IMR-90 (cell line): ENCODE results near the gene SLC4A5. TPM values are rescaled to one million over a fixed set of nuclear protein-coding genes. Genes with fewer than 3 reads are reported as not detected.

Experiments
- ATAC-seq: fragments of 200-7000 bp; cut with Tn5 transposase; 2 replicates; pipeline ENCODE4 v1.9.1; 2020; ENCODE audit warnings: low read depth, mild to moderate bottlenecking, moderate library complexity
- BruUV-seq: library from RNA; stranded (reverse); fragments of 400-500 nt; replicated peaks from 2 replicates; lab custom pipeline; 2021; lab: Mats Ljungman, UMichigan
- CTCF ChIA-PET: fragments of 300-600 bp; formaldehyde crosslinking; extraction: SDS; loops from one replicate; lab custom pipeline; 2021; ENCODE audit warnings: antibody characterized with exemption; lab: Yijun Ruan, JAX
- POLR2A ChIA-PET: fragments of 300-600 bp; sonication (Branson Sonifier 250); formaldehyde crosslinking; loops from one replicate; lab custom pipeline; 2022; ENCODE audit warnings: antibody characterized with exemption; ENCODE audit not compliant: unreplicated experiment; lab: Charles Lee
- DNase-seq: peaks from one replicate; pipeline ENCODE4 v3.0.0; 2013
- H2AFZ ChIP-seq: replicated peaks from 2 replicates; pipeline ENCODE3; 2013; ENCODE audit warnings: low read length, mild to moderate bottlenecking; ENCODE audit not compliant: poor library complexity
- H2AK5ac ChIP-seq: 2 replicates; pipeline ENCODE4 v1.6.1; 2013; ENCODE audit warnings: low read depth, low read length, inconsistent platforms
- H2AK9ac ChIP-seq: replicated peaks from 2 replicates; pipeline ENCODE3; 2013; ENCODE audit warnings: mild to moderate bottlenecking, low read depth, low read length, moderate library complexity; ENCODE audit not compliant: poor library complexity
- H2BK120ac ChIP-seq: 2 replicates; pipeline ENCODE4 v1.6.1; 2013; ENCODE audit warnings: low read depth, low read length, inconsistent platforms
- H2BK15ac ChIP-seq: 3 replicates; pipeline ENCODE4 v1.6.1; 2013; ENCODE audit warnings: low read depth, low read length, inconsistent platforms
- H2BK20ac ChIP-seq: 2 replicates; pipeline ENCODE4 v1.6.1; 2013; ENCODE audit warnings: low read depth, mild to moderate bottlenecking, inconsistent platforms, low read length, moderate library complexity
- H2BK5ac ChIP-seq: 2 replicates; pipeline ENCODE4 v1.6.1; 2013; ENCODE audit warnings: mild to moderate bottlenecking, low read depth, low read length, inconsistent platforms; ENCODE audit not compliant: poor library complexity, severe bottlenecking
- H3K14ac ChIP-seq: replicated peaks from 2 replicates; pipeline ENCODE4 v1.6.1; 2013; ENCODE audit warnings: low read depth, low read length, inconsistent platforms
- H3K18ac ChIP-seq: 2 replicates; pipeline ENCODE4 v1.6.1; 2013; ENCODE audit warnings: low read depth, low read length, control low read depth
- H3K23ac ChIP-seq: 2 replicates; pipeline ENCODE4 v1.6.1; 2013; ENCODE audit warnings: low read depth, low read length, inconsistent platforms
- H3K27ac ChIP-seq: 2 replicates; pipeline ENCODE4 v1.5.1; 2013; ENCODE audit warnings: mild to moderate bottlenecking, control low read depth, low read length; ENCODE audit not compliant: insufficient read depth
- H3K27me3 ChIP-seq: 2 replicates; pipeline ENCODE4 v1.6.1; 2013; ENCODE audit warnings: low read length; ENCODE audit not compliant: control insufficient read depth, insufficient read depth
- H3K36me3 ChIP-seq: 2 replicates; pipeline ENCODE4 v1.6.1; 2013; ENCODE audit warnings: low read length, mixed read lengths; ENCODE audit not compliant: control insufficient read depth, insufficient read depth
- H3K4ac ChIP-seq: 2 replicates; pipeline ENCODE4 v1.6.1; 2013; ENCODE audit warnings: low read depth, low read length, inconsistent platforms
- H3K4me1 ChIP-seq: 2 replicates; pipeline ENCODE4 v1.6.1; 2013; ENCODE audit warnings: low read length, mixed read lengths; ENCODE audit not compliant: control insufficient read depth, insufficient read depth
- H3K4me2 ChIP-seq: 2 replicates; pipeline ENCODE4 v1.6.1; 2013; ENCODE audit warnings: low read depth, mild to moderate bottlenecking, control low read depth, low read length, moderate library complexity
- H3K4me3 ChIP-seq: 2 replicates; pipeline ENCODE4 v1.5.1; 2013; ENCODE audit warnings: low read depth, mild to moderate bottlenecking, control low read depth, low read length, moderate library complexity; ENCODE audit not compliant: insufficient read depth
- H3K56ac ChIP-seq: 2 replicates; pipeline ENCODE4 v1.6.1; 2013; ENCODE audit warnings: low read length, inconsistent platforms; ENCODE audit not compliant: insufficient read depth; ENCODE audit errors: extremely low read depth
- H3K79me1 ChIP-seq, 2 experiments: 2 replicates each; pipeline ENCODE4 v1.6.1; 2013; ENCODE audit warnings: low read length in 2 of 2, inconsistent platforms in 1 of 2, low read depth in 1 of 2
- H3K9ac ChIP-seq: 2 replicates; pipeline ENCODE4 v1.6.1; 2013; ENCODE audit warnings: low read depth, low read length, control low read depth
- H3K9me1 ChIP-seq: 2 replicates; pipeline ENCODE4 v1.6.1; 2013; ENCODE audit warnings: low read length, inconsistent platforms; ENCODE audit not compliant: insufficient read depth
- H3K9me3 ChIP-seq: 2 replicates; pipeline ENCODE4 v1.6.1; 2013; ENCODE audit warnings: low read length; ENCODE audit not compliant: control insufficient read depth, insufficient read depth
- H4K20me1 ChIP-seq: 2 replicates; pipeline ENCODE4 v1.6.1; 2013; ENCODE audit warnings: low read length, inconsistent platforms; ENCODE audit not compliant: insufficient read depth
- H4K5ac ChIP-seq: 2 replicates; pipeline ENCODE4 v1.6.1; 2013; ENCODE audit warnings: mild to moderate bottlenecking, low read depth, low read length, control low read depth
- H4K8ac ChIP-seq, 2 experiments: 2 replicates each; pipeline ENCODE4 v1.6.1; 2013; ENCODE audit warnings: low read depth in 2 of 2, low read length in 2 of 2, control low read depth in 1 of 2, inconsistent platforms in 1 of 2
- H4K91ac ChIP-seq: 2 replicates; pipeline ENCODE4 v1.6.1; 2013; ENCODE audit warnings: low read depth, low read length, inconsistent platforms; ENCODE audit not compliant: insufficient read depth
- BHLHE40 ChIP-seq: fragments of 150-350 bp; IDR thresholded peaks from 2 replicates; pipeline ENCODE4 v1.6.1; 2016; ENCODE audit warnings: mild to moderate bottlenecking, low read depth, low read length
- CEBPB ChIP-seq: IDR thresholded peaks from 2 replicates; pipeline ENCODE4 v1.6.1; 2012; ENCODE audit warnings: low read depth, low read length, improper control_type of control experiment
- CHD1 ChIP-seq: IDR thresholded peaks from 2 replicates; pipeline ENCODE4 v1.6.1; 2012; ENCODE audit warnings: low read depth, low read length, improper control_type of control experiment
- CTCF ChIP-seq: conservative IDR thresholded peaks from 2 replicates; pipeline ENCODE4 v1.5.1; 2012; ENCODE audit warnings: mild to moderate bottlenecking, low read depth, low read length, improper control_type of control experiment
- ELK1 ChIP-seq: fragments of 150-350 bp; IDR thresholded peaks from 2 replicates; pipeline ENCODE4 v1.6.1; 2016; ENCODE audit warnings: low read depth, mild to moderate bottlenecking, low read length, moderate library complexity, borderline replicate concordance
- FOS ChIP-seq: fragments of 150-350 bp; IDR thresholded peaks from 2 replicates; pipeline ENCODE4 v1.6.1; 2016; ENCODE audit warnings: low read depth, low read length
- MAFK ChIP-seq: IDR thresholded peaks from 2 replicates; pipeline ENCODE4 v1.6.1; 2012; ENCODE audit warnings: low read depth, low read length, improper control_type of control experiment
- MAZ ChIP-seq: IDR thresholded peaks from 2 replicates; pipeline ENCODE4 v1.6.1; 2012; ENCODE audit warnings: low read depth, mild to moderate bottlenecking, low read length, improper control_type of control experiment, moderate library complexity, borderline replicate concordance
- MXI1 ChIP-seq: IDR thresholded peaks from 2 replicates; pipeline ENCODE4 v1.6.1; 2012; ENCODE audit warnings: low read depth, mild to moderate bottlenecking, low read length, moderate library complexity, borderline replicate concordance
- NFE2L2 ChIP-seq: fragments of 150-350 bp; IDR thresholded peaks from 2 replicates; pipeline ENCODE4 v1.6.1; 2016; ENCODE audit warnings: low read depth, mild to moderate bottlenecking, low read length
- POLR2A ChIP-seq: IDR thresholded peaks from 2 replicates; pipeline ENCODE4 v1.6.1; 2012; ENCODE audit warnings: mild to moderate bottlenecking, low read depth, low read length
- RAD21 ChIP-seq: IDR thresholded peaks from 2 replicates; pipeline ENCODE4 v1.6.1; 2012; ENCODE audit warnings: low read length, improper control_type of control experiment
- RCOR1 ChIP-seq: IDR thresholded peaks from 2 replicates; pipeline ENCODE4 v1.6.1; 2012; ENCODE audit warnings: mild to moderate bottlenecking, low read length, improper control_type of control experiment; ENCODE audit not compliant: insufficient replicate concordance
- RFX5 ChIP-seq: IDR thresholded peaks from 2 replicates; pipeline ENCODE4 v1.8.0; 2012; ENCODE audit warnings: low read depth, mild to moderate bottlenecking, low read length, moderate library complexity
- SMC3 ChIP-seq: fragments of 150-350 bp; IDR thresholded peaks from 2 replicates; pipeline ENCODE4 v1.6.1; 2016; ENCODE audit warnings: low read depth, mild to moderate bottlenecking, antibody characterized with exemption, low read length, moderate library complexity
- USF2 ChIP-seq: fragments of 150-350 bp; IDR thresholded peaks from 2 replicates; pipeline ENCODE4 v1.6.1; 2017; ENCODE audit warnings: mild to moderate bottlenecking, antibody characterized with exemption, low read length, low read depth
- WGBS, 2 experiments: methylation state at CpG; one replicate each; pipeline versions ENCODE4 v1.1.5 to v1.1.7; 2013; ENCODE audit warnings: missing lambda C conversion rate in 2 of 2; ENCODE audit not compliant: insufficient read length in 1 of 2; ENCODE audit errors: extremely low coverage in 2 of 2; 5-methylcytosine and 5-hydroxymethylcytosine counted together
- dilution Hi-C: fragments of 300-500 bp; cut with HindIII; formaldehyde crosslinking; loops from one replicate; pipeline ENCODE4 v1.14.3; 2018; ENCODE audit warnings: low sequenced_read_pairs; ENCODE audit not compliant: unreplicated experiment
- in situ Hi-C: fragments of 300-500 bp; cut with MboI; formaldehyde crosslinking; loops from 3 replicates; pipeline ENCODE4 v1.14.3; 2019; ENCODE audit warnings: low sequenced_read_pairs, inconsistent platforms, mixed read lengths
- intact Hi-C: fragments of 100-400 bp; cut with micrococcal nuclease; formaldehyde crosslinking; loops from 2 replicates; pipeline ENCODE4 v1.10.0; 2022
- polyA plus RNA-seq, 3 experiments: library from polyadenylated mRNA; depleted of rRNA; stranded (reverse); fragments of >200 nt; gene quantifications; 2 replicates each; pipeline ENCODE4 v1.2.3, GENCODE V29; 2012; ENCODE audit warnings: low replicate concordance in 1 of 3
- total RNA-seq: library from RNA; depleted of rRNA; stranded (reverse); fragments of >200 nt; gene quantifications from 2 replicates; pipeline ENCODE4 v1.2.3, GENCODE V29; 2012

SLC4A5 gene
- total and polyA plus RNA-seq, 2 of the 4 experiments (the other 2 are of a cell fraction): 0.18 to 0.22 TPM

GRCh38 chr2:74373221-74373676 is 30.0 kb upstream of the SLC4A5 start:
- no peaks in the 10 kb centered on the region for H3K27me3 ChIP-seq
- intact Hi-C loops: no loop called here
- no peak overlapping the region for H3K4ac ChIP-seq
- H3K36me3 ChIP-seq: peaks cover 52% of the 10 kb centered on the region
- H3K9me3 ChIP-seq: no peaks in the 10 kb centered on the region
- H3K4me1 ChIP-seq: peaks cover 3% of the 10 kb centered on the region; the same call in 1 of the 2 replicates
- H3K14ac ChIP-seq: no peak overlapping the region
- ChIA-PET POLR2A (no interaction called here), CTCF (no interaction called here)
- in situ Hi-C loops: no loop called here
- no peak overlapping the region for H4K5ac ChIP-seq
- no peak overlapping the region for H3K9ac ChIP-seq
- H3K4me2 ChIP-seq: no peak overlapping the region
- no peak overlapping the region for H3K18ac ChIP-seq
- no peak overlapping the region for H4K91ac ChIP-seq
- no CpG with 5 or more reads among the region's 5 CpGs for WGBS, 2 experiments
- ATAC-seq (no peak), DNase-seq (no peak)
- no peak overlapping the region for H3K56ac ChIP-seq
- no peak overlapping the region for H3K23ac ChIP-seq
- no peak overlapping the region for H4K8ac ChIP-seq
- no peak overlapping the region for H3K27ac ChIP-seq
- peaks cover 19 to 58% of the 10 kb centered on the region in 2 experiments for H3K79me1 ChIP-seq
- no peak overlapping the region for H2BK20ac ChIP-seq
- H3K9me1 ChIP-seq: peaks cover 6% of the 10 kb centered on the region; the same call in 1 of the 2 replicates
- dilution Hi-C loops: no loop called here
- no peak overlapping the region for H2BK15ac ChIP-seq
- no peak overlapping the region for H2BK5ac ChIP-seq
- H2AFZ ChIP-seq: no peak overlapping the region
- no TSS peak for BruUV-seq
- no peak overlapping the region for H2AK9ac ChIP-seq
- no peak overlapping the region for H2AK5ac ChIP-seq
- TF ChIP-seq NFE2L2: no peak
- TF ChIP-seq BHLHE40: no peak
- no peak for TF ChIP-seq RAD21
- TF ChIP-seq CEBPB: no peak
- TF ChIP-seq RFX5: no peak
- TF ChIP-seq MXI1: no peak
- TF ChIP-seq MAZ: no peak
- no peak for TF ChIP-seq CTCF
- TF ChIP-seq SMC3: no peak
- no peak for TF ChIP-seq RCOR1
- TF ChIP-seq ELK1: no peak
- no peak for TF ChIP-seq FOS
- no peak for TF ChIP-seq CHD1
- TF ChIP-seq MAFK: no peak
- no peak for TF ChIP-seq POLR2A
- no peak for TF ChIP-seq USF2
- H4K20me1 ChIP-seq: peaks cover 26% of the 10 kb centered on the region
- no peak overlapping the region for H2BK120ac ChIP-seq
- no peak overlapping the region for H3K4me3 ChIP-seq
